Neutrophil (primary cell): Measurements from ENCODE around the gene PAX2.

Experiments used
- H3K27ac ChIP-seq: fragments of 200-600 bp; sonication (generic); 2 replicates; pipeline ENCODE4 v1.5.1; 2016; ENCODE audit warnings: mild to moderate bottlenecking, moderate library complexity
- H3K27me3 ChIP-seq: fragments of 200-600 bp; sonication (generic); 2 replicates; pipeline ENCODE4 v1.6.0; 2016; ENCODE audit warnings: mild to moderate bottlenecking
- H3K36me3 ChIP-seq: fragments of 200-600 bp; sonication (generic); 2 replicates; pipeline ENCODE4 v1.5.1; 2017
- H3K4me1 ChIP-seq, 2 experiments: fragments of 200-600 bp in 1 of 2; sonication (generic) in 1 of 2; 1 replicate in 1 of 2; 2 replicates in 1 of 2; pipeline versions ENCODE4 v1.5.1 to v1.6.1; 2013 to 2016; ENCODE audit warnings: low read depth in 1 of 2, low read length in 1 of 2, mild to moderate bottlenecking in 1 of 2, moderate library complexity in 1 of 2; ENCODE audit not compliant: control insufficient read depth in 1 of 2, insufficient read depth in 1 of 2
- H3K4me3 ChIP-seq, 2 experiments: fragments of 200-600 bp in 1 of 2; sonication (generic) in 1 of 2; 1 replicate in 1 of 2; 2 replicates in 1 of 2; pipeline ENCODE4 v1.5.1; 2013 to 2016; ENCODE audit warnings: low read depth in 1 of 2, low read length in 1 of 2, mild to moderate bottlenecking in 1 of 2, moderate library complexity in 1 of 2
- H3K9me3 ChIP-seq: fragments of 200-600 bp; sonication (generic); 2 replicates; pipeline ENCODE4 v1.5.1; 2016
- CTCF ChIP-seq: fragments of 200-600 bp; sonication (generic); IDR thresholded peaks from 2 replicates; pipeline ENCODE4 v1.5.1; 2016; ENCODE audit warnings: antibody characterized with exemption

Gene PAX2

GRCh38 chr10:100878291-100878910 is 133.0 kb downstream of the PAX2 start:
- TF ChIP-seq CTCF = no peak
- H3K4me3 ChIP-seq = no peak overlapping the region
- no peaks in the 10 kb centered on the region for H3K4me1 ChIP-seq
- H3K9me3 ChIP-seq = no peaks in the 10 kb centered on the region
- H3K27me3 ChIP-seq = peaks cover 56% of the 10 kb centered on the region
- H3K36me3 ChIP-seq = no peaks in the 10 kb centered on the region
- no peak overlapping the region for H3K27ac ChIP-seq
